ENCODE measurements around the gene GFRAL. TPM values are rescaled to one million over a fixed set of nuclear protein-coding genes. Genes with fewer than 3 reads are reported as not detected.

Gene GFRAL
- total and polyA plus RNA-seq, 2 donors (not counting 3 experiments of a cell fraction or from before 2014, with no cell fraction given) = not detected

DNA sequence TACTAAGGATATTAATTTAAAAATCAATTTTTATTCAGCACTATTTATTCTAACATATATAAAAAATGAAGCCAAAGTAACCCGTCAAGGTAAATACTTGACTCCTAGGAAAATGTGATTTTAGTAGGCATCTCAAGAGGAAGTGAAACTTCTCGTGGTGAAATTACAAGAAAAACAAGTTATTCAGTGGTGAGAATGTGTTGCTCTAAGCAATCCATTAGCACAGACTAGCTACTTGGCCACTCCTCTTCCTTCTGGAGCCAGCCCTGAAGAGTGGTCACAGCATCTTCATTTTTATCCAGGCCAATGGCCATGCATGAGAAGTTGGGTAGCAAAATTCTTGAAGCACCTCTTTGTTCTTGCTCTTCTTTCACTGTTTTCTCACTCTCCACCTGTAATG is 40.4 kb upstream of the GFRAL start:
- Histone ChIP-seq H3K4me1 (ENCODE audit: control insufficient read depth, extremely low read depth, insufficient read depth, low read length) (no peaks in the 10 kb centered on the region), H3K9me3 (replicated peaks; ENCODE audit: control insufficient read depth, insufficient read depth, low read length) (no peaks in the 10 kb centered on the region), H3K27ac (ENCODE audit: insufficient read depth, low read depth, low read length) (no peak overlapping the region), H3K4me2 (ENCODE audit: insufficient read depth, low read length) (no peak overlapping the region), H3K9ac (replicated peaks; ENCODE audit: extremely low read depth, insufficient read depth, low read length) (no peak overlapping the region), H2AFZ (ENCODE audit: low read depth, low read length) (no peak overlapping the region), H3K9me1 (replicated peaks; ENCODE audit: control insufficient read depth, extremely low read depth, insufficient read depth, low read length) (no peaks in the 10 kb centered on the region), H3K4me3 (replicated peaks in 1 of 3; ENCODE audit: insufficient read depth in 1 of 3, low read depth in 1 of 3, low read length in 3 of 3) (no peak overlapping the region), H4K20me1 (replicated peaks; ENCODE audit: control insufficient read depth, extremely low read depth, insufficient read depth, low read length) (no peaks in the 10 kb centered on the region), H3K27me3 (ENCODE audit: control insufficient read depth in 2 of 2, insufficient read depth in 2 of 2, low read length in 2 of 2) (peaks cover 0 to 2% of the 10 kb centered on the region in 2 experiments), H3K36me3 (ENCODE audit: control insufficient read depth in 2 of 2, extremely low read depth in 1 of 2, insufficient read depth in 2 of 2, low read length in 2 of 2) (no peaks in the 10 kb centered on the region), H3K79me2 (ENCODE audit: control insufficient read depth, insufficient read depth, low read length) (no peaks in the 10 kb centered on the region)
- intact Hi-C loops (cut with micrococcal nuclease) (no loop called here), dilution Hi-C loops (cut with MboI; ENCODE audit: extremely low pct_ligation_motif_present, low sequenced_read_pairs) (no loop called here)
- FAIRE-seq = no peak
- no TSS peak for BruUV-seq (replicated peaks)
- TF ChIP-seq, protein P1, sequence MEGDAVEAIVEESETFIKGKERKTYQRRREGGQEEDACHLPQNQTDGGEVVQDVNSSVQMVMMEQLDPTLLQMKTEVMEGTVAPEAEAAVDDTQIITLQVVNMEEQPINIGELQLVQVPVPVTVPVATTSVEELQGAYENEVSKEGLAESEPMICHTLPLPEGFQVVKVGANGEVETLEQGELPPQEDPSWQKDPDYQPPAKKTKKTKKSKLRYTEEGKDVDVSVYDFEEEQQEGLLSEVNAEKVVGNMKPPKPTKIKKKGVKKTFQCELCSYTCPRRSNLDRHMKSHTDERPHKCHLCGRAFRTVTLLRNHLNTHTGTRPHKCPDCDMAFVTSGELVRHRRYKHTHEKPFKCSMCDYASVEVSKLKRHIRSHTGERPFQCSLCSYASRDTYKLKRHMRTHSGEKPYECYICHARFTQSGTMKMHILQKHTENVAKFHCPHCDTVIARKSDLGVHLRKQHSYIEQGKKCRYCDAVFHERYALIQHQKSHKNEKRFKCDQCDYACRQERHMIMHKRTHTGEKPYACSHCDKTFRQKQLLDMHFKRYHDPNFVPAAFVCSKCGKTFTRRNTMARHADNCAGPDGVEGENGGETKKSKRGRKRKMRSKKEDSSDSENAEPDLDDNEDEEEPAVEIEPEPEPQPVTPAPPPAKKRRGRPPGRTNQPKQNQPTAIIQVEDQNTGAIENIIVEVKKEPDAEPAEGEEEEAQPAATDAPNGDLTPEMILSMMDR (IDR thresholded peaks at IDR 0.05; ENCODE audit: extremely low read depth in 1 of 2, insufficient read depth in 1 of 2, low read depth in 1 of 2, low read length in 2 of 2) = no peak
- no peak for TF ChIP-seq MYC (IDR thresholded peaks at IDR 0.05; ENCODE audit: low read depth, low read length)
- TF ChIP-seq POLR2A (IDR thresholded peaks at IDR 0.05; ENCODE audit: low read depth, low read length) = no peak
- TF ChIP-seq JUN (IDR thresholded peaks at IDR 0.05; ENCODE audit: borderline replicate concordance, insufficient read depth, insufficient read length, low read depth) = no peak
- no peak for TF ChIP-seq GATA2 (IDR thresholded peaks at IDR 0.05; ENCODE audit: insufficient read depth, insufficient read length, low read depth, low read length)
- no peak for TF ChIP-seq POLR2AphosphoS5 (IDR thresholded peaks at IDR 0.05; ENCODE audit: insufficient read depth, low read depth, low read length)
- TF ChIP-seq, protein P2, sequence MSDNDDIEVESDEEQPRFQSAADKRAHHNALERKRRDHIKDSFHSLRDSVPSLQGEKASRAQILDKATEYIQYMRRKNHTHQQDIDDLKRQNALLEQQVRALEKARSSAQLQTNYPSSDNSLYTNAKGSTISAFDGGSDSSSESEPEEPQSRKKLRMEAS (IDR thresholded peaks at IDR 0.05; ENCODE audit: insufficient read depth, insufficient read length) = no peak
- TF ChIP-seq EZH2 (IDR thresholded peaks at IDR 0.05; ENCODE audit: borderline replicate concordance, low read depth, low read length, severe bottlenecking) = no peak
- no peak for TF ChIP-seq FOS (IDR thresholded peaks at IDR 0.05; ENCODE audit: borderline replicate concordance, insufficient read depth, low read length)
- ChIA-PET CTCF (interaction anchor here (0.7 to 4.5 kb wide), 2 partner anchors 9 to 10 kb away, joined by 3 to 28 read pairs; no protein-coding TSS in a partner anchor), POLR2A (no interaction called here)
- DNase-seq (ENCODE audit: low read depth, low spot score) = no peak
